H1 (cell line): ENCODE data around the gene TBC1D25.

Experiments used
- CEBPB ChIP-seq: IDR thresholded peaks from 2 replicates; pipeline ENCODE4 v1.6.1; 2012; ENCODE audit warnings: low read depth, low read length
- CHD2 ChIP-seq: IDR thresholded peaks from 2 replicates; pipeline ENCODE4 v1.6.1; 2012; ENCODE audit warnings: low read length, improper control_type of control experiment
- EZH2 ChIP-seq: fragments of 200-600 bp; sonication (generic); IDR thresholded peaks from 2 replicates; pipeline ENCODE4 v1.7.1; 2012; ENCODE audit warnings: low read depth, mild to moderate bottlenecking, moderate library complexity, low read length, inconsistent platforms; ENCODE audit not compliant: severe bottlenecking
- MAX ChIP-seq: IDR thresholded peaks from 2 replicates; pipeline ENCODE4 v1.6.1; 2012; ENCODE audit warnings: inconsistent platforms
- POLR2A ChIP-seq, 2 experiments: IDR thresholded peaks; 1 replicate in 1 of 2; 2 replicates in 1 of 2; pipeline ENCODE4 v1.6.1; 2011; ENCODE audit warnings: low read depth in 2 of 2, low read length in 2 of 2, mild to moderate bottlenecking in 2 of 2; ENCODE audit errors: control extremely low read depth in 1 of 2
- POLR2AphosphoS5 ChIP-seq: IDR thresholded peaks from 2 replicates; pipeline ENCODE4 v1.6.1; 2011; ENCODE audit warnings: low read depth, low read length
- RXRA ChIP-seq: IDR thresholded peaks from 2 replicates; pipeline ENCODE4 v1.6.1; 2011; ENCODE audit warnings: low read depth, mild to moderate bottlenecking, low read length, moderate library complexity; ENCODE audit not compliant: insufficient read depth
- SIN3A ChIP-seq, 2 experiments: IDR thresholded peaks in 1 of 2; conservative IDR thresholded peaks in 1 of 2; 2 replicates each; pipeline ENCODE4 v1.6.1; 2011 to 2012; ENCODE audit warnings: low read length in 2 of 2, improper control_type of control experiment in 1 of 2, low read depth in 1 of 2, mild to moderate bottlenecking in 1 of 2
- SP1 ChIP-seq: IDR thresholded peaks from 2 replicates; pipeline ENCODE4 v1.6.1; 2011; ENCODE audit warnings: low read depth, low read length
- YY1 ChIP-seq: IDR thresholded peaks from 2 replicates; pipeline ENCODE4 v1.6.1; 2011; ENCODE audit warnings: low read depth, mild to moderate bottlenecking, low read length
- TF ChIP-seq, protein P1 (sequence below), 3 experiments: IDR thresholded peaks; 1 replicate in 2 of 3; 2 replicates in 1 of 3; pipeline versions ENCODE4 v1.5.1 to v1.6.1; 2011; ENCODE audit warnings: low read length in 3 of 3, mild to moderate bottlenecking in 3 of 3, inconsistent platforms in 2 of 3, low read depth in 1 of 3, moderate library complexity in 1 of 3; ENCODE audit not compliant: insufficient read depth in 1 of 3; ENCODE audit errors: control extremely low read depth in 1 of 3
- TF ChIP-seq, protein P2 (sequence below): IDR thresholded peaks from 2 replicates; pipeline ENCODE4 v1.6.1; 2011; ENCODE audit warnings: low read length, improper control_type of control experiment
- TF ChIP-seq, protein P3 (sequence below): fragments of 300-600 bp; sonication (generic); IDR thresholded peaks from 2 replicates; pipeline ENCODE4 v1.7.1; 2012; ENCODE audit warnings: low read length, moderate library complexity, mild to moderate bottlenecking, inconsistent platforms; ENCODE audit not compliant: insufficient replicate concordance

- TF ChIP-seq POLR2AphosphoS5 = no peak
- TF ChIP-seq RXRA = no peak
- no peak for TF ChIP-seq SIN3A (conservative IDR thresholded peaks at IDR 0.05 in 1 of 2, IDR thresholded peaks at IDR 0.05 in 1 of 2; ENCODE audit: low read depth in 1 of 2, low read length in 2 of 2)
- no peak for TF ChIP-seq YY1
- TF ChIP-seq, protein P1, sequence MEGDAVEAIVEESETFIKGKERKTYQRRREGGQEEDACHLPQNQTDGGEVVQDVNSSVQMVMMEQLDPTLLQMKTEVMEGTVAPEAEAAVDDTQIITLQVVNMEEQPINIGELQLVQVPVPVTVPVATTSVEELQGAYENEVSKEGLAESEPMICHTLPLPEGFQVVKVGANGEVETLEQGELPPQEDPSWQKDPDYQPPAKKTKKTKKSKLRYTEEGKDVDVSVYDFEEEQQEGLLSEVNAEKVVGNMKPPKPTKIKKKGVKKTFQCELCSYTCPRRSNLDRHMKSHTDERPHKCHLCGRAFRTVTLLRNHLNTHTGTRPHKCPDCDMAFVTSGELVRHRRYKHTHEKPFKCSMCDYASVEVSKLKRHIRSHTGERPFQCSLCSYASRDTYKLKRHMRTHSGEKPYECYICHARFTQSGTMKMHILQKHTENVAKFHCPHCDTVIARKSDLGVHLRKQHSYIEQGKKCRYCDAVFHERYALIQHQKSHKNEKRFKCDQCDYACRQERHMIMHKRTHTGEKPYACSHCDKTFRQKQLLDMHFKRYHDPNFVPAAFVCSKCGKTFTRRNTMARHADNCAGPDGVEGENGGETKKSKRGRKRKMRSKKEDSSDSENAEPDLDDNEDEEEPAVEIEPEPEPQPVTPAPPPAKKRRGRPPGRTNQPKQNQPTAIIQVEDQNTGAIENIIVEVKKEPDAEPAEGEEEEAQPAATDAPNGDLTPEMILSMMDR (IDR thresholded peaks at IDR 0.05; ENCODE audit: control extremely low read depth in 1 of 3, insufficient read depth in 1 of 3, low read depth in 1 of 3, low read length in 3 of 3) = no peak
- no peak for TF ChIP-seq MAX
- TF ChIP-seq CEBPB = no peak
- TF ChIP-seq EZH2 = no peak
- TF ChIP-seq CHD2 = no peak
- TF ChIP-seq POLR2A (IDR thresholded peaks at IDR 0.05; ENCODE audit: control extremely low read depth in 1 of 2, low read depth in 2 of 2, low read length in 2 of 2) = no peak
- TF ChIP-seq, protein P2, sequence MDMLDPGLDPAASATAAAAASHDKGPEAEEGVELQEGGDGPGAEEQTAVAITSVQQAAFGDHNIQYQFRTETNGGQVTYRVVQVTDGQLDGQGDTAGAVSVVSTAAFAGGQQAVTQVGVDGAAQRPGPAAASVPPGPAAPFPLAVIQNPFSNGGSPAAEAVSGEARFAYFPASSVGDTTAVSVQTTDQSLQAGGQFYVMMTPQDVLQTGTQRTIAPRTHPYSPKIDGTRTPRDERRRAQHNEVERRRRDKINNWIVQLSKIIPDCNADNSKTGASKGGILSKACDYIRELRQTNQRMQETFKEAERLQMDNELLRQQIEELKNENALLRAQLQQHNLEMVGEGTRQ = no peak
- no peak for TF ChIP-seq SP1
- TF ChIP-seq, protein P3, sequence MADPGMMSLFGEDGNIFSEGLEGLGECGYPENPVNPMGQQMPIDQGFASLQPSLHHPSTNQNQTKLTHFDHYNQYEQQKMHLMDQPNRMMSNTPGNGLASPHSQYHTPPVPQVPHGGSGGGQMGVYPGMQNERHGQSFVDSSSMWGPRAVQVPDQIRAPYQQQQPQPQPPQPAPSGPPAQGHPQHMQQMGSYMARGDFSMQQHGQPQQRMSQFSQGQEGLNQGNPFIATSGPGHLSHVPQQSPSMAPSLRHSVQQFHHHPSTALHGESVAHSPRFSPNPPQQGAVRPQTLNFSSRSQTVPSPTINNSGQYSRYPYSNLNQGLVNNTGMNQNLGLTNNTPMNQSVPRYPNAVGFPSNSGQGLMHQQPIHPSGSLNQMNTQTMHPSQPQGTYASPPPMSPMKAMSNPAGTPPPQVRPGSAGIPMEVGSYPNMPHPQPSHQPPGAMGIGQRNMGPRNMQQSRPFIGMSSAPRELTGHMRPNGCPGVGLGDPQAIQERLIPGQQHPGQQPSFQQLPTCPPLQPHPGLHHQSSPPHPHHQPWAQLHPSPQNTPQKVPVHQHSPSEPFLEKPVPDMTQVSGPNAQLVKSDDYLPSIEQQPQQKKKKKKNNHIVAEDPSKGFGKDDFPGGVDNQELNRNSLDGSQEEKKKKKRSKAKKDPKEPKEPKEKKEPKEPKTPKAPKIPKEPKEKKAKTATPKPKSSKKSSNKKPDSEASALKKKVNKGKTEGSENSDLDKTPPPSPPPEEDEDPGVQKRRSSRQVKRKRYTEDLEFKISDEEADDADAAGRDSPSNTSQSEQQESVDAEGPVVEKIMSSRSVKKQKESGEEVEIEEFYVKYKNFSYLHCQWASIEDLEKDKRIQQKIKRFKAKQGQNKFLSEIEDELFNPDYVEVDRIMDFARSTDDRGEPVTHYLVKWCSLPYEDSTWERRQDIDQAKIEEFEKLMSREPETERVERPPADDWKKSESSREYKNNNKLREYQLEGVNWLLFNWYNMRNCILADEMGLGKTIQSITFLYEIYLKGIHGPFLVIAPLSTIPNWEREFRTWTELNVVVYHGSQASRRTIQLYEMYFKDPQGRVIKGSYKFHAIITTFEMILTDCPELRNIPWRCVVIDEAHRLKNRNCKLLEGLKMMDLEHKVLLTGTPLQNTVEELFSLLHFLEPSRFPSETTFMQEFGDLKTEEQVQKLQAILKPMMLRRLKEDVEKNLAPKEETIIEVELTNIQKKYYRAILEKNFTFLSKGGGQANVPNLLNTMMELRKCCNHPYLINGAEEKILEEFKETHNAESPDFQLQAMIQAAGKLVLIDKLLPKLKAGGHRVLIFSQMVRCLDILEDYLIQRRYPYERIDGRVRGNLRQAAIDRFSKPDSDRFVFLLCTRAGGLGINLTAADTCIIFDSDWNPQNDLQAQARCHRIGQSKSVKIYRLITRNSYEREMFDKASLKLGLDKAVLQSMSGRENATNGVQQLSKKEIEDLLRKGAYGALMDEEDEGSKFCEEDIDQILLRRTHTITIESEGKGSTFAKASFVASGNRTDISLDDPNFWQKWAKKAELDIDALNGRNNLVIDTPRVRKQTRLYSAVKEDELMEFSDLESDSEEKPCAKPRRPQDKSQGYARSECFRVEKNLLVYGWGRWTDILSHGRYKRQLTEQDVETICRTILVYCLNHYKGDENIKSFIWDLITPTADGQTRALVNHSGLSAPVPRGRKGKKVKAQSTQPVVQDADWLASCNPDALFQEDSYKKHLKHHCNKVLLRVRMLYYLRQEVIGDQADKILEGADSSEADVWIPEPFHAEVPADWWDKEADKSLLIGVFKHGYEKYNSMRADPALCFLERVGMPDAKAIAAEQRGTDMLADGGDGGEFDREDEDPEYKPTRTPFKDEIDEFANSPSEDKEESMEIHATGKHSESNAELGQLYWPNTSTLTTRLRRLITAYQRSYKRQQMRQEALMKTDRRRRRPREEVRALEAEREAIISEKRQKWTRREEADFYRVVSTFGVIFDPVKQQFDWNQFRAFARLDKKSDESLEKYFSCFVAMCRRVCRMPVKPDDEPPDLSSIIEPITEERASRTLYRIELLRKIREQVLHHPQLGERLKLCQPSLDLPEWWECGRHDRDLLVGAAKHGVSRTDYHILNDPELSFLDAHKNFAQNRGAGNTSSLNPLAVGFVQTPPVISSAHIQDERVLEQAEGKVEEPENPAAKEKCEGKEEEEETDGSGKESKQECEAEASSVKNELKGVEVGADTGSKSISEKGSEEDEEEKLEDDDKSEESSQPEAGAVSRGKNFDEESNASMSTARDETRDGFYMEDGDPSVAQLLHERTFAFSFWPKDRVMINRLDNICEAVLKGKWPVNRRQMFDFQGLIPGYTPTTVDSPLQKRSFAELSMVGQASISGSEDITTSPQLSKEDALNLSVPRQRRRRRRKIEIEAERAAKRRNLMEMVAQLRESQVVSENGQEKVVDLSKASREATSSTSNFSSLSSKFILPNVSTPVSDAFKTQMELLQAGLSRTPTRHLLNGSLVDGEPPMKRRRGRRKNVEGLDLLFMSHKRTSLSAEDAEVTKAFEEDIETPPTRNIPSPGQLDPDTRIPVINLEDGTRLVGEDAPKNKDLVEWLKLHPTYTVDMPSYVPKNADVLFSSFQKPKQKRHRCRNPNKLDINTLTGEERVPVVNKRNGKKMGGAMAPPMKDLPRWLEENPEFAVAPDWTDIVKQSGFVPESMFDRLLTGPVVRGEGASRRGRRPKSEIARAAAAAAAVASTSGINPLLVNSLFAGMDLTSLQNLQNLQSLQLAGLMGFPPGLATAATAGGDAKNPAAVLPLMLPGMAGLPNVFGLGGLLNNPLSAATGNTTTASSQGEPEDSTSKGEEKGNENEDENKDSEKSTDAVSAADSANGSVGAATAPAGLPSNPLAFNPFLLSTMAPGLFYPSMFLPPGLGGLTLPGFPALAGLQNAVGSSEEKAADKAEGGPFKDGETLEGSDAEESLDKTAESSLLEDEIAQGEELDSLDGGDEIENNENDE = no peak
These were observed 51.8 kb downstream of the TBC1D25 start for GRCh38 chrX:48591255-48591791.
